Smooth muscle cell (in vitro differentiated cells): ENCODE measurements around the gene BAIAP2. TPM values are rescaled to one million over a fixed set of nuclear protein-coding genes. Genes with fewer than 3 reads are reported as not detected.

Experiments used
- DNase-seq: peaks from one replicate; lab custom pipeline; 2025; ENCODE audit not compliant: unreplicated experiment; lab: John Stamatoyannopoulos, UW
- H2AFZ ChIP-seq: fragments of 200-600 bp; sonication (generic); 2 replicates; pipeline ENCODE4 v1.6.0; 2016; ENCODE audit warnings: antibody characterized with exemption, low read depth, mild to moderate bottlenecking
- H3F3A ChIP-seq: fragments of 200-600 bp; sonication (generic); 2 replicates; pipeline ENCODE4 v1.6.0; 2017; ENCODE audit warnings: antibody characterized with exemption, low read depth
- H3K27ac ChIP-seq: fragments of 200-600 bp; sonication (generic); 2 replicates; pipeline ENCODE4 v1.5.1; 2016; ENCODE audit warnings: low read depth, mild to moderate bottlenecking
- H3K27me3 ChIP-seq: fragments of 200-600 bp; sonication (generic); 2 replicates; pipeline ENCODE4 v1.6.1; 2016; ENCODE audit warnings: low read depth, mild to moderate bottlenecking
- H3K36me3 ChIP-seq: fragments of 200-600 bp; sonication (generic); 2 replicates; pipeline ENCODE4 v1.5.1; 2016; ENCODE audit warnings: low read depth
- H3K4me1 ChIP-seq: fragments of 200-600 bp; sonication (generic); 2 replicates; pipeline ENCODE4 v1.5.1; 2016; ENCODE audit warnings: low read depth
- H3K4me2 ChIP-seq: fragments of 200-600 bp; sonication (generic); 2 replicates; pipeline ENCODE4 v1.6.0; 2016; ENCODE audit warnings: mild to moderate bottlenecking
- H3K4me3 ChIP-seq: fragments of 200-600 bp; sonication (generic); 2 replicates; pipeline ENCODE4 v1.5.1; 2016; ENCODE audit warnings: mild to moderate bottlenecking
- H3K79me2 ChIP-seq: fragments of 200-600 bp; sonication (generic); 2 replicates; pipeline ENCODE4 v1.6.0; 2016; ENCODE audit warnings: low read depth, mild to moderate bottlenecking
- H3K9ac ChIP-seq: fragments of 200-600 bp; sonication (generic); 2 replicates; pipeline ENCODE4 v1.6.0; 2016; ENCODE audit warnings: low read depth
- H3K9me3 ChIP-seq: fragments of 200-600 bp; sonication (generic); replicated peaks from 2 replicates; pipeline ENCODE4 v1.5.1; 2016; ENCODE audit warnings: low read depth
- H4K20me1 ChIP-seq: fragments of 200-600 bp; sonication (generic); 2 replicates; pipeline ENCODE4 v1.6.0; 2016; ENCODE audit warnings: low read depth
- CTCF ChIP-seq: fragments of 200-600 bp; sonication (generic); IDR thresholded peaks from 2 replicates; pipeline ENCODE4 v1.5.1; 2017; ENCODE audit warnings: borderline replicate concordance, mild to moderate bottlenecking, antibody characterized with exemption; ENCODE audit not compliant: insufficient read depth, poor library complexity, severe bottlenecking
- WGBS: methylation state at CpG from one replicate; pipeline ENCODE4 v1.1.7; 2016; ENCODE audit warnings: low lambda C conversion rate; 5-methylcytosine and 5-hydroxymethylcytosine counted together
- polyA plus RNA-seq: library from polyadenylated mRNA; unstranded; fragments of >200 nt; fragmentation: Nextera tagmentation; extraction: Ambion mirVana; gene quantifications from 2 replicates; pipeline ENCODE4 v1.2.1, GENCODE V29; 2016
- total RNA-seq: library from RNA; depleted of rRNA; stranded (reverse); fragments of >200 nt; gene quantifications from 2 replicates; pipeline ENCODE4 v1.2.3, GENCODE V29; 2014

The BAIAP2 gene
- total and polyA plus RNA-seq, 2 experiments from 2014 or later: 26.6 to 41.9 TPM

GRCh38 chr17:81147701-81148100 is 112.8 kb downstream of the BAIAP2 start:
- Histone ChIP-seq H3K4me2 (no peak overlapping the region), H4K20me1 (no peaks in the 10 kb centered on the region), H3K4me1 (no peaks in the 10 kb centered on the region), H3K9ac (no peak overlapping the region), H3K27me3 (no peaks in the 10 kb centered on the region), H3K36me3 (no peaks in the 10 kb centered on the region), H2AFZ (no peak overlapping the region), H3K27ac (no peak overlapping the region), H3K9me3 (no peaks in the 10 kb centered on the region), H3K4me3 (no peak overlapping the region), H3F3A (no peaks in the 10 kb centered on the region), H3K79me2 (no peaks in the 10 kb centered on the region)
- no peak for TF ChIP-seq CTCF
- no peak for DNase-seq
- WGBS: 93% methylated on average over 10 of the region's 10 CpGs

GRCh38 chr17:81148571-81148970 is 113.6 kb downstream of the BAIAP2 start:
- TF ChIP-seq CTCF: no peak
- no peaks in the 10 kb centered on the region for H3K4me1 ChIP-seq
- no peaks in the 10 kb centered on the region for H3F3A ChIP-seq
- no peak overlapping the region for H3K4me3 ChIP-seq
- 95% methylated on average over 15 of the region's 15 CpGs for WGBS
- no peak overlapping the region for H2AFZ ChIP-seq
- H3K36me3 ChIP-seq: no peaks in the 10 kb centered on the region
- H3K4me2 ChIP-seq: no peak overlapping the region
- no peak overlapping the region for H3K9ac ChIP-seq
- no peaks in the 10 kb centered on the region for H3K27me3 ChIP-seq
- no peak overlapping the region for H3K27ac ChIP-seq
- no peak for DNase-seq
- H3K9me3 ChIP-seq: no peaks in the 10 kb centered on the region
- H4K20me1 ChIP-seq: no peaks in the 10 kb centered on the region
- no peaks in the 10 kb centered on the region for H3K79me2 ChIP-seq

- no peaks in the 10 kb centered on the region for H3K9me3 ChIP-seq
- H3K36me3 ChIP-seq: no peaks in the 10 kb centered on the region
- no peak overlapping the region for H3K27ac ChIP-seq
- no peaks in the 10 kb centered on the region for H3K27me3 ChIP-seq
- no peak for DNase-seq
- H4K20me1 ChIP-seq: no peaks in the 10 kb centered on the region
- no peak overlapping the region for H3K9ac ChIP-seq
- no peak for TF ChIP-seq CTCF
- H2AFZ ChIP-seq: no peak overlapping the region
- H3K4me1 ChIP-seq: no peaks in the 10 kb centered on the region
- H3K79me2 ChIP-seq: no peaks in the 10 kb centered on the region
- H3F3A ChIP-seq: no peaks in the 10 kb centered on the region
- no peak overlapping the region for H3K4me2 ChIP-seq
- no peak overlapping the region for H3K4me3 ChIP-seq
- 73% methylated on average over 5 of the region's 14 CpGs for WGBS
Measured at GRCh38 chr17:81148986-81149533, 114.1 kb downstream of the BAIAP2 start.

GRCh38 chr17:81150377-81151077 is 115.6 kb downstream of the BAIAP2 start:
- 90% methylated on average over 14 of the region's 14 CpGs for WGBS
- Histone ChIP-seq H4K20me1 (no peaks in the 10 kb centered on the region), H3K4me2 (no peak overlapping the region), H3K4me3 (no peak overlapping the region), H3K4me1 (no peaks in the 10 kb centered on the region), H3K27me3 (no peaks in the 10 kb centered on the region), H2AFZ (no peak overlapping the region), H3F3A (no peaks in the 10 kb centered on the region), H3K36me3 (no peaks in the 10 kb centered on the region), H3K27ac (no peak overlapping the region), H3K79me2 (no peaks in the 10 kb centered on the region), H3K9ac (no peak overlapping the region), H3K9me3 (no peaks in the 10 kb centered on the region)
- TF ChIP-seq CTCF: no peak
- DNase-seq: no peak
